Activated CD4-positive, alpha-beta T cell treated with anti-CD3 and anti-CD28 coated beads for 36 hours (primary cell): Measurements from ENCODE around the gene MTA3. TPM values are rescaled to one million over a fixed set of nuclear protein-coding genes. Genes with fewer than 3 reads are reported as not detected.
"Not testable (repeated sequence)": the region's sequence is repeated elsewhere in the genome, so short reads cannot be mapped to it uniquely, and the experiment has no call there.

Source experiments
- ATAC-seq: fragments of 200-7000 bp; cut with Tn5 transposase; one replicate; pipeline ENCODE4 v1.10.0; 2021; ENCODE audit warnings: mild to moderate bottlenecking, moderate library complexity
- CTCF ChIA-PET: fragments of 350-600 bp; sonication (Branson Sonifier 250); formaldehyde crosslinking; loops from one replicate; lab custom pipeline; 2021; ENCODE audit warnings: antibody characterized with exemption; lab: Charles Lee
- POLR2A ChIA-PET: fragments of 350-600 bp; sonication (Branson Sonifier 250); formaldehyde crosslinking; loops from one replicate; lab custom pipeline; 2021; ENCODE audit warnings: antibody characterized with exemption, inconsistent platforms; lab: Charles Lee
- DNase-seq: peaks from one replicate; pipeline ENCODE4 v3.0.0-alpha.2; 2020
- H3K27ac Mint-ChIP-seq: one replicate; pipeline ENCODE4 v1.8.0; 2021; ENCODE audit warnings: mixed read lengths
- H3K27me3 Mint-ChIP-seq: one replicate; pipeline ENCODE4 v1.8.0; 2021; ENCODE audit warnings: mixed read lengths
- H3K36me3 Mint-ChIP-seq: one replicate; pipeline ENCODE4 v1.8.0; 2021; ENCODE audit warnings: low read depth, mixed read lengths
- H3K4me1 Mint-ChIP-seq: one replicate; pipeline ENCODE4 v1.8.0; 2021; ENCODE audit warnings: mixed read lengths
- H3K4me3 Mint-ChIP-seq: one replicate; pipeline ENCODE4 v1.8.0; 2021; ENCODE audit warnings: mild to moderate bottlenecking, moderate library complexity, mixed read lengths
- H3K9me3 Mint-ChIP-seq: one replicate; pipeline ENCODE4 v1.8.0; 2021; ENCODE audit warnings: low read depth, mixed read lengths
- intact Hi-C, 2 experiments: fragments of 100-400 bp; cut with DNase I in 1 of 2; cut with micrococcal nuclease in 1 of 2; formaldehyde crosslinking; loops; one replicate each; pipeline versions ENCODE4 v1.14.2 to v1.15.1; 2022 to 2024; cut with DNase I, micrococcal nuclease
- total RNA-seq, 2 experiments: library from RNA; stranded (reverse); gene quantifications; one replicate each; pipeline ENCODE4 v1.2.3, GENCODE V29; 2021

Gene MTA3
- total RNA-seq, 2 experiments from 2014 or later: 45.0 to 58.6 TPM

GRCh38 chr2:42607101-42607637 lies 38.7 kb downstream of the MTA3 start:
- peaks cover 11% of the 10 kb centered on the region for H3K36me3 Mint-ChIP-seq
- no peaks in the 10 kb centered on the region for H3K27me3 Mint-ChIP-seq
- no peaks in the 10 kb centered on the region for H3K9me3 Mint-ChIP-seq
- H3K4me3 Mint-ChIP-seq: no peak overlapping the region
- peaks cover 3% of the 10 kb centered on the region for H3K4me1 Mint-ChIP-seq
- DNase-seq: no peak
- POLR2A ChIA-PET: no interaction called here
- H3K27ac Mint-ChIP-seq: no peak overlapping the region
- CTCF ChIA-PET: no interaction called here
- ATAC-seq: no peak
- intact Hi-C loops: no loop called here

GRCh38 chr2:42613281-42614064 lies 45.0 kb downstream of the MTA3 start:
- intact Hi-C loops: no loop called here
- Mint-ChIP-seq H3K36me3 (peaks cover 13% of the 10 kb centered on the region), H3K9me3 (no peaks in the 10 kb centered on the region), H3K4me3 (no peak overlapping the region), H3K27ac (no peak overlapping the region), H3K4me1 (peaks cover under 1% of the 10 kb centered on the region), H3K27me3 (no peaks in the 10 kb centered on the region)
- CTCF ChIA-PET: interaction anchor here (0.5 to 1.3 kb wide), 5 partner anchors 10 to 119 kb away, joined by 3 to 4 read pairs (median 3); no protein-coding TSS in a partner anchor
- ATAC-seq: no peak
- no peak for DNase-seq
- POLR2A ChIA-PET: no interaction called here

- ChIA-PET POLR2A (interaction anchor here (0.6 kb wide), 1 partner anchor 39 kb away, joined by 3 read pairs; no protein-coding TSS in a partner anchor), CTCF (no interaction called here)
- peaks cover 12% of the 10 kb centered on the region for H3K36me3 Mint-ChIP-seq
- intact Hi-C loops: loop anchor here in 1 of 2 experiments (5.0 kb wide), 1 partner anchor 42 kb away; no protein-coding TSS in a partner anchor
- no peak for DNase-seq
- H3K4me1 Mint-ChIP-seq: peaks cover 13% of the 10 kb centered on the region
- ATAC-seq: no peak
- H3K27me3 Mint-ChIP-seq: no peaks in the 10 kb centered on the region
- H3K9me3 Mint-ChIP-seq: no peaks in the 10 kb centered on the region
- no peak overlapping the region for H3K27ac Mint-ChIP-seq
- no peak overlapping the region for H3K4me3 Mint-ChIP-seq
These were observed 46.4 kb downstream of the MTA3 start for GRCh38 chr2:42614838-42615237.

GRCh38 chr2:42618116-42618515 lies 49.7 kb downstream of the MTA3 start:
- H3K27me3 Mint-ChIP-seq: no peaks in the 10 kb centered on the region
- ChIA-PET CTCF (no interaction called here), POLR2A (no interaction called here)
- intact Hi-C loops: loop anchor here in 1 of 2 experiments (5.0 kb wide), 1 partner anchor 39 kb away; no protein-coding TSS in a partner anchor
- H3K4me3 Mint-ChIP-seq: no peak overlapping the region
- no peaks in the 10 kb centered on the region for H3K9me3 Mint-ChIP-seq
- H3K27ac Mint-ChIP-seq: no peak overlapping the region
- H3K4me1 Mint-ChIP-seq: peaks cover 13% of the 10 kb centered on the region
- DNase-seq: no peak
- peaks cover 12% of the 10 kb centered on the region for H3K36me3 Mint-ChIP-seq
- no peak for ATAC-seq

- Mint-ChIP-seq H3K27me3 (no peaks in the 10 kb centered on the region), H3K4me1 (peaks cover 13% of the 10 kb centered on the region), H3K27ac (peak overlapping the region; percentile 72), H3K4me3 (no peak overlapping the region), H3K9me3 (no peaks in the 10 kb centered on the region), H3K36me3 (peaks cover 12% of the 10 kb centered on the region)
- DNase-seq (no peak), ATAC-seq (peak; percentile 95)
- intact Hi-C loops: loop anchor here in 1 of 2 experiments (5.0 kb wide), 1 partner anchor 38 kb away; no protein-coding TSS in a partner anchor
- ChIA-PET CTCF (interaction anchor here (0.9 kb wide), 1 partner anchor 9 kb away, joined by 3 read pairs; no protein-coding TSS in a partner anchor), POLR2A (no interaction called here)
These were observed 50.5 kb downstream of the MTA3 start for GRCh38 chr2:42618972-42619371.

- H3K36me3 Mint-ChIP-seq: peaks cover 12% of the 10 kb centered on the region
- H3K9me3 Mint-ChIP-seq, intact Hi-C loops, CTCF ChIA-PET, ATAC-seq, POLR2A ChIA-PET, H3K4me3 Mint-ChIP-seq, H3K27me3 Mint-ChIP-seq, DNase-seq, H3K27ac Mint-ChIP-seq: not testable (repeated sequence)
- H3K4me1 Mint-ChIP-seq: peaks cover 13% of the 10 kb centered on the region
These were observed 53.2 kb downstream of the MTA3 start for GRCh38 chr2:42621626-42622025.

GRCh38 chr2:42622943-42623676 lies 54.7 kb downstream of the MTA3 start:
- H3K27ac Mint-ChIP-seq: no peak overlapping the region
- no peaks in the 10 kb centered on the region for H3K27me3 Mint-ChIP-seq
- CTCF ChIA-PET: interaction anchor here (0.8 kb wide), 1 partner anchor 9 kb away, joined by 4 read pairs; no protein-coding TSS in a partner anchor
- H3K4me3 Mint-ChIP-seq: no peak overlapping the region
- H3K9me3 Mint-ChIP-seq: no peaks in the 10 kb centered on the region
- DNase-seq: no peak
- H3K36me3 Mint-ChIP-seq: peaks cover 12% of the 10 kb centered on the region
- POLR2A ChIA-PET: no interaction called here
- intact Hi-C loops: no loop called here
- no peak for ATAC-seq
- peaks cover 13% of the 10 kb centered on the region for H3K4me1 Mint-ChIP-seq

GRCh38 chr2:42624047-42624446 lies 55.6 kb downstream of the MTA3 start:
- Mint-ChIP-seq H3K4me3 (no peak overlapping the region), H3K27me3 (no peaks in the 10 kb centered on the region), H3K36me3 (peaks cover 9% of the 10 kb centered on the region), H3K4me1 (peaks cover 6% of the 10 kb centered on the region), H3K27ac (no peak overlapping the region), H3K9me3 (no peaks in the 10 kb centered on the region)
- CTCF ChIA-PET: no interaction called here
- no peak for DNase-seq
- intact Hi-C loops: no loop called here
- POLR2A ChIA-PET: no interaction called here
- ATAC-seq: no peak

GRCh38 chr2:42628024-42628423 lies 59.6 kb downstream of the MTA3 start:
- POLR2A ChIA-PET, ATAC-seq, H3K27ac Mint-ChIP-seq, H3K36me3 Mint-ChIP-seq, H3K4me1 Mint-ChIP-seq, CTCF ChIA-PET, H3K9me3 Mint-ChIP-seq, H3K27me3 Mint-ChIP-seq, H3K4me3 Mint-ChIP-seq, DNase-seq, intact Hi-C loops: not testable (repeated sequence)

GRCh38 chr2:42636934-42637333 lies 68.5 kb downstream of the MTA3 start:
- CTCF ChIA-PET: interaction anchor here (0.9 to 1.9 kb wide), 2 partner anchors 18 to 34 kb away, joined by 3 to 6 read pairs; no protein-coding TSS in a partner anchor
- no peak overlapping the region for H3K27ac Mint-ChIP-seq
- H3K9me3 Mint-ChIP-seq: peaks cover 2% of the 10 kb centered on the region
- no peak for ATAC-seq
- H3K27me3 Mint-ChIP-seq: no peaks in the 10 kb centered on the region
- H3K36me3 Mint-ChIP-seq: peaks cover 6% of the 10 kb centered on the region
- DNase-seq: no peak
- peaks cover 10% of the 10 kb centered on the region for H3K4me1 Mint-ChIP-seq
- H3K4me3 Mint-ChIP-seq: no peak overlapping the region
- intact Hi-C loops: no loop called here
- POLR2A ChIA-PET: no interaction called here

GRCh38 chr2:42638080-42638784 lies 69.8 kb downstream of the MTA3 start:
- ATAC-seq (no peak), DNase-seq (no peak)
- ChIA-PET POLR2A (no interaction called here), CTCF (interaction anchor here (0.7 to 1.9 kb wide), 3 partner anchors 8 to 274 kb away, joined by 3 to 6 read pairs (median 3); no protein-coding TSS in a partner anchor)
- Mint-ChIP-seq H3K36me3 (peaks cover 7% of the 10 kb centered on the region), H3K27ac (no peak overlapping the region), H3K4me1 (peaks cover 10% of the 10 kb centered on the region), H3K27me3 (no peaks in the 10 kb centered on the region), H3K9me3 (peaks cover 2% of the 10 kb centered on the region), H3K4me3 (no peak overlapping the region)
- intact Hi-C loops: no loop called here
